ENCODE measurements around the gene CPPED1.
"Not testable (repeated sequence)": the region's sequence is repeated elsewhere in the genome, so short reads cannot be mapped to it uniquely, and the experiment has no call there.

CPPED1 gene

DNA sequence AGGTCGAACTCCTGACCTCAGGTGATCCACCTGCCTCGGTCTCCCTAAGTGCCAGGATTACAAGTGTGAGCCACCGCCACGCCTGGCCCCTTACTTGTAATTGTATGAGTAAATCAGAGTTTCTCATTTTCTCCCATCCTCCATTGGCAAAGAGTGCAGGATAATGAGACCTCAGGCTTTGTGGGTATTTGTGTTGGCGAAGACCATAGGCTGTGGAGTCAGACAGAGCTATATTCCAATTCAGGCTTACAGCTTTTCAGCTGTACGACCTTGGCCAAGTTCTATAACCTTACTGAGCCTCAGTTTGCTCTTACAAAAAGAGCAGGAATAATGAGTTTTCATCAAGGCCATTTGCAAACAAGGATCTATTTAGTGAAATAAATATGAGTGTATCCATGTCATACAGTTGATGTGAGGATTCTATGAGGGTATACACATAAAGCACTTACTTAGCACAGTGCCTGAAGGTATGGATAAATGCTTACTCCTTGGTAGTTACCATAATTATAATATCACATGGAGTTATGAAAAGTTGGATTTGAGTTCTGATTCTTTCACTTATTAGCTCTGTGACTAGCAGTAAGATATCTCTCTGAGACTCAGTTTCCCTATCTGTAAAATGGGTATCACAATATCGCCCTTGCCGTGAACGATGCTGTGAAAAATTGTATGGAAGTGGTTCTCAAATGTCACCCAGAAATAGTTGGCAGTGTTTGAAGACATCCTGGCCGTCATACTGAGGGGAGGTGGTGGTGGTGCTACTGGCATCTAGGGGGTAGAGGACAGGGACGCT lies 25.6 kb upstream of the CPPED1 start:
- TF ChIP-seq, protein P1, sequence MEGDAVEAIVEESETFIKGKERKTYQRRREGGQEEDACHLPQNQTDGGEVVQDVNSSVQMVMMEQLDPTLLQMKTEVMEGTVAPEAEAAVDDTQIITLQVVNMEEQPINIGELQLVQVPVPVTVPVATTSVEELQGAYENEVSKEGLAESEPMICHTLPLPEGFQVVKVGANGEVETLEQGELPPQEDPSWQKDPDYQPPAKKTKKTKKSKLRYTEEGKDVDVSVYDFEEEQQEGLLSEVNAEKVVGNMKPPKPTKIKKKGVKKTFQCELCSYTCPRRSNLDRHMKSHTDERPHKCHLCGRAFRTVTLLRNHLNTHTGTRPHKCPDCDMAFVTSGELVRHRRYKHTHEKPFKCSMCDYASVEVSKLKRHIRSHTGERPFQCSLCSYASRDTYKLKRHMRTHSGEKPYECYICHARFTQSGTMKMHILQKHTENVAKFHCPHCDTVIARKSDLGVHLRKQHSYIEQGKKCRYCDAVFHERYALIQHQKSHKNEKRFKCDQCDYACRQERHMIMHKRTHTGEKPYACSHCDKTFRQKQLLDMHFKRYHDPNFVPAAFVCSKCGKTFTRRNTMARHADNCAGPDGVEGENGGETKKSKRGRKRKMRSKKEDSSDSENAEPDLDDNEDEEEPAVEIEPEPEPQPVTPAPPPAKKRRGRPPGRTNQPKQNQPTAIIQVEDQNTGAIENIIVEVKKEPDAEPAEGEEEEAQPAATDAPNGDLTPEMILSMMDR (IDR thresholded peaks at IDR 0.05; ENCODE audit: low read depth, low read length), result no peak
- DNase-seq (ENCODE audit: extremely low read depth, low read depth), result no peak

DNA sequence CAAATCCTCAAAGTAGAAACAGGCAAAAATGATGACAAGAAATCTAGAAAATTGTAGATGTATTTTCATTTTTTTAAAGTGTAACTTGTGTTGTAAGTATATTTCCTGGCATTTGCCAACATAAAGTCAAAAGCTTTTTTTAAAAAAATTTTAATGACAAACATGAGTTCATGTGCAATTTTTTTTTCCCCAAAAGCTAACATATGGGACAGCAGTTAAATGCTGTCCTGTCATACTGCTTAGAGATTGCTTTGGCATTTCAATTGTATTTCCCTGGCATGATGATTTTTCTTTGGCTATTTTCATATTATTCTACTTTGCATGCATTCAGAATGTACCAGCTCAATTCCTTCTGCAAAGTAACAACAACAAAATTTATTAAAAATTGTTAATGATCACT lies 24.5 kb upstream of the CPPED1 start:
- TF ChIP-seq, protein P1 (IDR thresholded peaks at IDR 0.05; ENCODE audit: low read depth, low read length), result no peak
- DNase-seq (ENCODE audit: extremely low read depth, low read depth), result no peak

DNA sequence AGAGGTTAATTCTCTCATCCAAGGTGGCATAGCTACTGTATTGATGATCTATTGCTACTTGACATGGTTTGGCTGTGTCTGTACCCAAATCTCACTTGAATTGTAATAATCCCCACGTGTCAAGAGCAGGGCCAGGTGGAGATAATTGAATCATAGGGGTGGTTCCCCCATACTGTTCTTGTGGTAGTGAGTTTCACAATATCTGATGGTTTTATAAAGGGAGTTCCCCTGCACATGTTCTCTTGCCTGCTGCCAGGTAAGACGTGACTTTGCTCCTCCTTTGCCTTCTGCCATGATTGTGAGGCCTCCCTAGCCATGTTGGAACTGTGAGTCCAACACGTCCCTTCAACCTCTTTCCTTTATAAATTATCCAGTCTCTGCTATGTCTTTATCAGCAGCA lies 22.9 kb upstream of the CPPED1 start:
- TF ChIP-seq, protein P1 (IDR thresholded peaks at IDR 0.05; ENCODE audit: low read depth, low read length), result no peak
- no peak for DNase-seq (ENCODE audit: extremely low read depth, low read depth)

DNA sequence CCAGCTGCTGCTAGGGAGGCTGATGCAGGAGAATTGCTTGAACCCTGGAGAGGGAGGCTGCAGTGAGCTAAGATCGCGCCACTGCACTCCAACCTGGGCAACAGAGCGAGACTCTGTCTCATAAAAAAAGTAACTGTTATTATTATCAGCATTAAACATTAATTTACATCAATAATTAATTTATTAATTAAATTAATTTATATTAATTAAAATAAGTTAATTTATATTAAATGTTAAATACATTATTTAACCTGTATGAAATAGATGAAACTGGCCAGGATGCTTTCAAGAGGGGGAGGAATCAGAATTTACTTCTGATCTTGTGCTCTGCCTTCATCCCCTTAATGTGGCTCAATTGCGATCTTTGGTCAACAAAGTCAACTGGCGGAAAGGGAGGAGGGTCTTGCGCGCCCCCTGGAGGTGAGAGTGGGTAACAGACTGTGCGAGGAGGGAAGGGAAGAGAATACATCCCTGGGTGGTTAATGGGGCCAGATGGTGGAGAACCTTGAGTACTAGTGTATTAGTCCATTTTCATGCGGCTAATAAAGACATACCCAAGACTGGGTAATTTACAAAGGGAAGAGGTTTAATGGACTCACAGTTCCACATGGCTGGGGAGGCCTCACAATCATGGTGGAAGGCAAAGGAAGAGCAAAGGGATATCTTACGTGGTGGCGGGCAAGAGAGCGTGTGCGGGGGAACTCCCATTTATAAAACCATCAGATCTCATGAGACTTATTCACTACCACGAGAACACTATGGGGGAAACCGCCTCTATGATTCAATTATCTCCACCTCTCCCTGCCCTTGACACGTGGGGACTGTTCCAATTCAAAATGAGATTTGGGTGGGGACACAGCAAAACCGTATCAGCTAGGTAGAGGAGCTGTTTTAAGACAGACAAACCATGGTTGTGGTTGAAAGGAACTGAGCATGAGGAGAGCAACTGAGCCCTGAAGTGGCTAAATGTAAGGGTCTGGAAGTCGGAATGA lies 15.7 kb upstream of the CPPED1 start:
- TF ChIP-seq, protein P1 (IDR thresholded peaks at IDR 0.05; ENCODE audit: low read depth, low read length), result peak; percentile 83

DNA sequence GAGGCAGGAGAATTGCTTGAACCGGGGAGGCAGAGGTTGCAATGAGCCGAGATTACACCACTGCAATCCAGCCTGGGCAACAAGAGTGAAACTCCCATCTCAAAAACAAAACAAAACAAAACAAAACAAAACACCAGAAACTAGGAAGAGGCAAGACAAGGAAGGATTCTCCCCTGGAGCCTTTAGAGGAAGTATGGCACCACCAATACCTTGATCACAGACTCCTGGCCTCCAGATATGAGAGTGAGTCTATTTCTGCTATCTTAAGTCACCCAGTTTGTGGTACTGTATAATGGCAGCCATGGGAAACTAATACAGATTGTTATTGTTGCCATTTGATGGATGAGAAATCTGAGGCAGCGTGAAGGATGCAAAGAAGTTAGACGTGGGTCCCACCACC lies 14.6 kb upstream of the CPPED1 start:
- TF ChIP-seq, protein P1 (IDR thresholded peaks at IDR 0.05; ENCODE audit: low read depth, low read length), result no peak
- no peak for DNase-seq (ENCODE audit: extremely low read depth, low read depth)

More for the DNA sequence above, 15.7 kb upstream of the CPPED1 start:
- peak; percentile 15 for DNase-seq (ENCODE audit: extremely low read depth, low read depth)

DNA sequence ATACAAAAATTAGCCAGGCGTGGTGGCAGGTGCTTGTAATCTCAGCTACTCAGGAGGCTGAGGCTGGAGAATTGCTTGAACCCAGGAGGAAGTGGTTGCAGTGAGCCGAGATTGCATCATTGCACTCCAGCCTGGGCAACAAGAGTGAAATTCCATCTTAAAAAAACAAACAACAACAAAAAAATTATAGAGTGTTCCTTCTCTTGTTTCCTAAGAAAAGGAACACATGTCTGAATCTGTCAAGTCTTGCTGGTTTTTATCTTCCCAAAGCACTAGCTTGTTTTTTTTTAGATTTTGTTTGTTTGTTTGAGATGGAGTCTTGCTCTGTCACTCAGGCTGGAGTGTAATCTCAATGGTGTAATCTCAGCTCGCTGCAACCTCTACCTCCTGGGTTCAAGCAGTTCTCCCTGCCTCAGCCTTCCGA lies 13.1 kb upstream of the CPPED1 start:
- not testable (repeated sequence) for DNase-seq (ENCODE audit: extremely low read depth, low read depth)

DNA sequence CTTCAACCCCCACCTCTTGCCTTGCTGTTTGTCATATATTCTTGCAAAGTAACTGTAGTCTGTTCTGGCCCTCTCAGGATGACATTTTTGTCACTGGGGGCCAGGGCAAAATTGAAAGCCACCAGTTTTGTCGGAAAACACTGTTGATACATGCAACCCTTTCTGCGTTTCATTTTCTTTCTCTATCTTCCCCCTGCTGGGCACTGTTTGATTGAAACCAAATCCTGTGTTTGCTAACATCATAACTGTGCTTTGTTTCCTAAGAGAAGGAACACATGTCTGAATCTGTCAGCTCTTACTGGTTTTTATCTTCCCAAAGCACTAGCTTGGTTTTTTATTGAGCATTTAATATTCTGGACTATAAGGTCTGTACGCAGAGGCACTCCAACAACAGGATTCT lies 11.7 kb upstream of the CPPED1 start:
- DNase-seq (ENCODE audit: extremely low read depth, low read depth), result no peak
- TF ChIP-seq, protein P1 (IDR thresholded peaks at IDR 0.05; ENCODE audit: low read depth, low read length), result peak; percentile 19

DNA sequence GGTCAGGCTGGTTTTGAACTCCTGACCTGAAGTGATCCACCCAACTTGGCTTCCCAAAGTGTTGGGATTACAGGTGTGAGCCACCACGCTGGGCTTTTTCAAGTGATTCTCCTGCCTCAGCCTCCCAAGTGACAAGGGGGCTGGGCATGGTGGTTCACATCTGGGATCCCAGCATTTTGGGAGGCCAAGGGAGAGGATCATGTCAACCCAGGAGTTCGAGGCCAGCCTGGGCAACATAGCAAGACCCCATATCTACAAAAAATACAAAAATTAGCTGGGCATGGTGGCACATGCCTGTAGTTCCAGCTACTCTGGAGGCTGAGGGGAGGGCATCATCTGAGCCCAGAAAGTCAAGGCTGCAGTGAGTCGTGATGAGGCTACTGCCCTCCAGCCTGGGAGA lies 10.0 kb upstream of the CPPED1 start:
- not testable (repeated sequence) for DNase-seq (ENCODE audit: extremely low read depth, low read depth)

DNA sequence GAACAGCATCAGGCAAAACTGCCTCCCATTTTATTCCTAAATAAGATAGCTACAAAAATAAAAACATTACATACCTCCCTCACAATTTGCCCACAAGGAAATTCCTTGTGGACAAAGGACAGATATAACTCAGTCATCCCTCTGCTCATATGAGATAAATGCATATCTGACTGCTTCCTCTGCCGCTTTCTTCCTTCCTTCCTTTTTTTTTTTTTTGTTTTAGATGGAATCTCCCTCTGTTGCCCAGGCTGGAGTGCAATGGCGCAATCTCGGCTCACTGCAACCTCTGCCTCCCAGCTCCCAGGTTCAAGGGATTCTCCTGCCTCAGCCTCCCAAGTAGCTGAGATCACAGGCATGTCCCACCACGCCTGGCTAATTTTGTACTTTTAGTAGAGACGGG lies 9.6 kb upstream of the CPPED1 start:
- not testable (repeated sequence) for DNase-seq (ENCODE audit: extremely low read depth, low read depth)

Data from AG09319 (cell line).